GM12873 (cell line): ENCODE measurements around the gene BUB1.

Source experiments
- CTCF ChIP-seq: IDR thresholded peaks from 2 replicates; pipeline ENCODE4 v1.5.1; 2012; ENCODE audit warnings: low read depth, mild to moderate bottlenecking, moderate library complexity, low read length, control low read depth; ENCODE audit not compliant: insufficient read depth; ENCODE audit errors: missing control alignments

BUB1 gene

GRCh38 chr2:110718382-110718781 is 40.5 kb upstream of the BUB1 start:
- TF ChIP-seq CTCF, result no peak

GRCh38 chr2:110717734-110718133 is 39.9 kb upstream of the BUB1 start:
- TF ChIP-seq CTCF, result no peak

- no peak for TF ChIP-seq CTCF
These were observed 39.2 kb upstream of the BUB1 start for GRCh38 chr2:110716959-110717645.

GRCh38 chr2:110714452-110715224 is 36.8 kb upstream of the BUB1 start:
- TF ChIP-seq CTCF, result no peak

GRCh38 chr2:110713513-110714362 is 35.9 kb upstream of the BUB1 start:
- TF ChIP-seq CTCF, result no peak

- TF ChIP-seq CTCF, result no peak
These were observed 34.9 kb upstream of the BUB1 start for GRCh38 chr2:110712737-110713136.

- no peak for TF ChIP-seq CTCF
These were observed 30.6 kb upstream of the BUB1 start for GRCh38 chr2:110708455-110708854.
